ENCODE measurements around the gene DTL. TPM values are rescaled to one million over a fixed set of nuclear protein-coding genes. Genes with fewer than 3 reads are reported as not detected.
"Not testable (repeated sequence)": the region's sequence is repeated elsewhere in the genome, so short reads cannot be mapped to it uniquely, and the experiment has no call there.

Gene DTL
- total RNA-seq, 1 experiment from 2014 or later, result 41.0 TPM

- TF ChIP-seq CTCF (IDR thresholded peaks at IDR 0.05 in 2 of 3, conservative IDR thresholded peaks at IDR 0.05 in 1 of 3; ENCODE audit: borderline replicate concordance in 1 of 3, insufficient read depth in 1 of 3, low read depth in 2 of 3, low read length in 2 of 3) (no peak), EGR1 (IDR thresholded peaks at IDR 0.05; ENCODE audit: low read depth) (no peak), TCF7L2 (IDR thresholded peaks at IDR 0.05; ENCODE audit: borderline replicate concordance, extremely low read depth, insufficient read depth, insufficient read length) (no peak), ZFX (IDR thresholded peaks at IDR 0.05) (no peak), POLR2A (IDR thresholded peaks at IDR 0.05; ENCODE audit: borderline replicate concordance, extremely low read depth, insufficient read depth, insufficient read length) (no peak), REST (IDR thresholded peaks at IDR 0.05; ENCODE audit: low read depth) (no peak), CEBPB (IDR thresholded peaks at IDR 0.05; ENCODE audit: low read depth) (no peak), CBX3 (IDR thresholded peaks at IDR 0.05; ENCODE audit: low read depth) (no peak), RAD21 (IDR thresholded peaks at IDR 0.05; ENCODE audit: low read depth) (no peak), JUND (IDR thresholded peaks at IDR 0.05) (no peak), ZNF274 (IDR thresholded peaks at IDR 0.05; ENCODE audit: low read depth, low read length) (no peak), FOSL1 (IDR thresholded peaks at IDR 0.05; ENCODE audit: low read depth) (no peak)
- TF ChIP-seq, protein P1, sequence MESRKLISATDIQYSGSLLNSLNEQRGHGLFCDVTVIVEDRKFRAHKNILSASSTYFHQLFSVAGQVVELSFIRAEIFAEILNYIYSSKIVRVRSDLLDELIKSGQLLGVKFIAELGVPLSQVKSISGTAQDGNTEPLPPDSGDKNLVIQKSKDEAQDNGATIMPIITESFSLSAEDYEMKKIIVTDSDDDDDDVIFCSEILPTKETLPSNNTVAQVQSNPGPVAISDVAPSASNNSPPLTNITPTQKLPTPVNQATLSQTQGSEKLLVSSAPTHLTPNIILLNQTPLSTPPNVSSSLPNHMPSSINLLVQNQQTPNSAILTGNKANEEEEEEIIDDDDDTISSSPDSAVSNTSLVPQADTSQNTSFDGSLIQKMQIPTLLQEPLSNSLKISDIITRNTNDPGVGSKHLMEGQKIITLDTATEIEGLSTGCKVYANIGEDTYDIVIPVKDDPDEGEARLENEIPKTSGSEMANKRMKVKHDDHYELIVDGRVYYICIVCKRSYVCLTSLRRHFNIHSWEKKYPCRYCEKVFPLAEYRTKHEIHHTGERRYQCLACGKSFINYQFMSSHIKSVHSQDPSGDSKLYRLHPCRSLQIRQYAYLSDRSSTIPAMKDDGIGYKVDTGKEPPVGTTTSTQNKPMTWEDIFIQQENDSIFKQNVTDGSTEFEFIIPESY (IDR thresholded peaks at IDR 0.05; ENCODE audit: extremely low read depth, insufficient replicate concordance, low read length), result no peak
- Histone ChIP-seq H3K36me3 (ENCODE audit: control insufficient read depth in 1 of 2, insufficient read depth in 2 of 2, low read length in 2 of 2) (peaks cover 1 to 2% of the 10 kb centered on the region in 2 experiments; a peak in 1 of 4 replicates), H3K79me2 (ENCODE audit: insufficient read depth, low read length) (peaks cover 55% of the 10 kb centered on the region), H4K20me1 (ENCODE audit: insufficient read depth) (peaks cover 5% of the 10 kb centered on the region; the same call in 1 of the 2 replicates), H3K4me1 (ENCODE audit: control insufficient read depth in 1 of 2, insufficient read depth in 2 of 2, low read length in 2 of 2) (no peaks in the 10 kb centered on the region), H3K9ac (ENCODE audit: low read length) (no peak overlapping the region), H2AFZ (ENCODE audit: low read depth, low read length, poor library complexity, severe bottlenecking) (no peak overlapping the region), H3K27ac (ENCODE audit: low read depth, low read length) (no peak overlapping the region), H3K9me2 (ENCODE audit: insufficient read depth) (no peaks in the 10 kb centered on the region), H3K4me2 (ENCODE audit: low read length) (no peak overlapping the region), H3K27me3 (ENCODE audit: insufficient read depth, low read length) (no peaks in the 10 kb centered on the region), H3K4me3 (replicated peaks in 1 of 2; ENCODE audit: low read depth in 1 of 2, low read length in 2 of 2) (no peak overlapping the region), H3K9me3 (ENCODE audit: control insufficient read depth in 1 of 2, insufficient read depth in 1 of 2, low read depth in 1 of 2, low read length in 2 of 2) (no peaks in the 10 kb centered on the region)
- CTCF ChIA-PET, result interaction anchor here (1.0 to 2.2 kb wide), 4 partner anchors 9 to 434 kb away, joined by 3 to 10 read pairs (median 4); partner anchors contain the start of genes DTL and INTS7
- DNase-seq (ENCODE audit: low read depth, low spot score) (no peak), ATAC-seq (no peak)
- RAD21 ChIA-PET (ENCODE audit: low non-redundant PET in 1 of 2, low total read pairs in 2 of 2, uncharacterized antibody in 2 of 2, unreplicated experiment in 2 of 2), result no interaction called here
- POLR2A ChIA-PET, result no interaction called here
- no TSS peak for BruUV-seq (replicated peaks)
- intact Hi-C loops (cut with micrococcal nuclease), result no loop called here
These were observed 14.0 kb upstream of the DTL start for GRCh38 chr1:212021563-212021962.

GRCh38 chr1:212022908-212023307, 12.6 kb upstream of the DTL start:
- H3K9me2 ChIP-seq (ENCODE audit: insufficient read depth); H3K9ac ChIP-seq (ENCODE audit: low read length); H3K27me3 ChIP-seq (ENCODE audit: insufficient read depth, low read length); H4K20me1 ChIP-seq (ENCODE audit: insufficient read depth); H3K4me3 ChIP-seq (replicated peaks in 1 of 2; ENCODE audit: low read depth in 1 of 2, low read length in 2 of 2); H3K4me2 ChIP-seq (ENCODE audit: low read length); ATAC-seq; H3K4me1 ChIP-seq (ENCODE audit: control insufficient read depth in 1 of 2, insufficient read depth in 2 of 2, low read length in 2 of 2); DNase-seq (ENCODE audit: low read depth, low spot score); BruUV-seq (replicated peaks); H2AFZ ChIP-seq (ENCODE audit: low read depth, low read length, poor library complexity, severe bottlenecking); intact Hi-C loops (cut with micrococcal nuclease); H3K27ac ChIP-seq (ENCODE audit: low read depth, low read length); H3K9me3 ChIP-seq (ENCODE audit: control insufficient read depth in 1 of 2, insufficient read depth in 1 of 2, low read depth in 1 of 2, low read length in 2 of 2); RAD21 ChIA-PET (ENCODE audit: low non-redundant PET in 1 of 2, low total read pairs in 2 of 2, uncharacterized antibody in 2 of 2, unreplicated experiment in 2 of 2); H3K36me3 ChIP-seq (ENCODE audit: control insufficient read depth in 1 of 2, insufficient read depth in 2 of 2, low read length in 2 of 2): not testable (repeated sequence)
- ChIA-PET POLR2A (interaction anchor here (1.0 kb wide), 1 partner anchor 13 kb away, joined by 3 read pairs; the partner anchor contains the start of genes DTL and INTS7), CTCF (interaction anchor here (2.2 kb wide), 1 partner anchor 12 kb away, joined by 10 read pairs; the partner anchor contains the start of genes DTL and INTS7)
- peaks cover 69% of the 10 kb centered on the region for H3K79me2 ChIP-seq (ENCODE audit: insufficient read depth, low read length)

All from HCT116 (cell line).